GM10266 (cell line): ENCODE data around the gene RPAIN.

Source experiments
- DNase-seq: peaks from one replicate; pipeline ENCODE4 v3.0.0; 2012; ENCODE audit errors: extremely low spot score
- TF ChIP-seq, protein P1 (sequence below): IDR thresholded peaks from 2 replicates; pipeline ENCODE4 v1.5.1; 2012; ENCODE audit warnings: mild to moderate bottlenecking, low read depth; ENCODE audit not compliant: control insufficient read depth, insufficient read depth; ENCODE audit errors: missing control alignments

Gene RPAIN

DNA sequence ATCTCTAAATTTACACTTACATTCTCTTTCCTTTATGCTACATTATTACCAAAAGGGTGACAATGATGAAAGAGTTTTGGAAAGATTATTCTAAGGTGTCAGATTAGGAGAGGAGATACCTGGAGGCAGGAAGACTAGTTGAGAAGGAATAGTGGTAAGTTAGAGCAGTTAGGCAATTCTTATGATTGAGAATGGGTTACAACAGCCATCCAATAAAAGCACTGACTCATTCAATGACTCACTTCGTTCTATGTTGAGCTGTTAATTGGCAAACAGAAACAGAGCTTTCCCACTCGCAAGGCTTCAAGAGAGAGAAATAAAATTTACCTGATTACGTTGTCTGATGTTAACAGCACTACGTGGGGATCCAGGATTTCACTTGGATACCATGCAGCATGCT is 6.3 kb upstream of the RPAIN start:
- no peak for DNase-seq
- TF ChIP-seq, protein P1, sequence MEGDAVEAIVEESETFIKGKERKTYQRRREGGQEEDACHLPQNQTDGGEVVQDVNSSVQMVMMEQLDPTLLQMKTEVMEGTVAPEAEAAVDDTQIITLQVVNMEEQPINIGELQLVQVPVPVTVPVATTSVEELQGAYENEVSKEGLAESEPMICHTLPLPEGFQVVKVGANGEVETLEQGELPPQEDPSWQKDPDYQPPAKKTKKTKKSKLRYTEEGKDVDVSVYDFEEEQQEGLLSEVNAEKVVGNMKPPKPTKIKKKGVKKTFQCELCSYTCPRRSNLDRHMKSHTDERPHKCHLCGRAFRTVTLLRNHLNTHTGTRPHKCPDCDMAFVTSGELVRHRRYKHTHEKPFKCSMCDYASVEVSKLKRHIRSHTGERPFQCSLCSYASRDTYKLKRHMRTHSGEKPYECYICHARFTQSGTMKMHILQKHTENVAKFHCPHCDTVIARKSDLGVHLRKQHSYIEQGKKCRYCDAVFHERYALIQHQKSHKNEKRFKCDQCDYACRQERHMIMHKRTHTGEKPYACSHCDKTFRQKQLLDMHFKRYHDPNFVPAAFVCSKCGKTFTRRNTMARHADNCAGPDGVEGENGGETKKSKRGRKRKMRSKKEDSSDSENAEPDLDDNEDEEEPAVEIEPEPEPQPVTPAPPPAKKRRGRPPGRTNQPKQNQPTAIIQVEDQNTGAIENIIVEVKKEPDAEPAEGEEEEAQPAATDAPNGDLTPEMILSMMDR, result no peak

- TF ChIP-seq, protein P1, result no peak
- no peak for DNase-seq
Observed at GRCh38 chr17:5416901-5417300, 3.1 kb upstream of the RPAIN start.

GRCh38 chr17:5418858-5419355 is 1.1 kb upstream of the RPAIN start:
- TF ChIP-seq, protein P1, result no peak
- peak; percentile 71 for DNase-seq

DNA sequence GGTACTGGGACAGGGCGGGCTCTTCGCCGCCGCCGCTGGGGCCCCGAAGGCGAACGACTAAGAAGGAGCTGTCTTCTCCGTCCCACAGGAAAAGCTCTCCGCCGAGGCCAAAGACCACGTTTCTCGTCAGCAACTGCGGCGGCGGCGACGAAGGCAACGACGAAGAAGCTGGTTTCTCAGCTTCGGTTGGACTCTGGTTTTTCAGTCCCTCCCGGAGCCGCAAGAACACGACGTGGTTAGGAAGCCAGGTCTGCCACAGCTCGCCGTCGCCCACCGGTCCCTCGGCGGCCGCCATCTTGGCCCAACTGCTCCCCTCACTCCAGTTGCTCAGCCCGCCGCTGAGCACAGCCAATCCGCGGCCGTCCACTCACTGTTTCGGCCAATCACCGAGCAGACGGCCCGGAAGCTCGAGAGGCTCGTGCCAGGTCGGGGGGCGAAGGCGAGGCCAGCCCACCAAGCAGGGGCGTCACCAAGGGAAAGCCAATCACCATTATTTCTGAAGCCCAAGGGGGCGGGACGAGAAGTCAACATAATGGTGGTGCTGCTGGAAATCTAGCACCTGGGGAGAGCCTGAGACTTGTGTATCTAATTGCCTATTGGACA is 525 bp upstream of the RPAIN start, which contains the start of gene NUP88:
Gene NUP88 (minus strand): TSS at position 307 of the 603 bp plus-strand sequence. CDS start 12 bp downstream, at position 295.
- TF ChIP-seq, protein P1, result no peak

DNA sequence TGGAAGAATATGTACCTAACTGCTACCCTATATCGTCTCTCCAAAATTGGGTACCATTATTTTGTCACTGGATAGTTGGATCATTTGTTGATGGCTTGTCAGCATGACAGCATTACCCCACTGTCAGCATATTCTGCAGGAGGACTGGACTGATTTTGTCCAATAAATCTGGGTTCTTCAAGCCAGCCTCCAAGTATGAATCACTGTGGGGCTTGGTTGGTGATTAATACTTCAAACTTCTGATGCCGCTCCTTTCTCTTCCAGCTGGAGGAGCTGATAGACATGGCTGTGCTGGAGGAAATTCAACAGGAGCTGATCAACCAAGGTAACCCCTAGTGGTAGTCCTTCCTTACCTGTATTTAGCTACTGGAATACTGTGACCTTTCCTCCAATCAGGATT is 2.5 kb downstream of the RPAIN start:
- TF ChIP-seq, protein P1, result no peak
- no peak for DNase-seq

More for the DNA sequence above, 525 bp upstream of the RPAIN start, which contains the start of gene NUP88:
- DNase-seq, result peak; percentile 92

GRCh38 chr17:5424909-5425308 is 4.9 kb downstream of the RPAIN start:
- TF ChIP-seq, protein P1, result no peak
- DNase-seq, result no peak

DNA sequence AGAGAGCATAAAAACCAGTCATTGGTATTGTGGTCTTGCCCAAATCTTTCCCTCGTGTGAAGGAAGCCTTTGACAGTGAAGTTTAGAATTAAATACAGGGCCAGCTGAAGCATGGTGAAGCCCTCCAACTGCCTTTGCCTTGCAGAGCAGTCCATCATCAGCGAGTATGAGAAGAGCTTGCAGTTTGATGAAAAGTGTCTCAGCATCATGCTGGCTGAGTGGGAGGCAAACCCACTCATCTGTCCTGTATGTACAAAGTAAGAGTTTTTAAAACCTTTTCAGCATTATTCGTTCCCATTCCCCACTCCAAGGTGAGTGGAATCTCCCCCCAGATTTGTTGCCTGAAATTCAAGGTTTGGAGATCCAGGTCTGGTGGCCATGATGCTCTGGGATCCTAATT is 5.8 kb downstream of the RPAIN start:
- TF ChIP-seq, protein P1, result no peak
- DNase-seq, result no peak
